Nephron progenitor cell (in vitro differentiated cells): Measurements from ENCODE around the gene LEMD2.
A peak's percentile ranks its signal among the peaks of the same experiment; 100 is the strongest.

ENCODE experiments used
- DNase-seq: peaks from one replicate; pipeline ENCODE4 v3.0.0; 2021
- H3K27ac Mint-ChIP-seq: 2 replicates; pipeline ENCODE4 v1.8.0; 2021; ENCODE audit warnings: mild to moderate bottlenecking, moderate library complexity, mixed read lengths
- H3K27me3 Mint-ChIP-seq: 2 replicates; pipeline ENCODE4 v1.8.0; 2021; ENCODE audit warnings: mild to moderate bottlenecking, low read depth, mixed read lengths; ENCODE audit not compliant: poor library complexity
- H3K36me3 Mint-ChIP-seq: 2 replicates; pipeline ENCODE4 v1.8.0; 2021; ENCODE audit warnings: low read depth, mixed read lengths
- H3K4me1 Mint-ChIP-seq: 2 replicates; pipeline ENCODE4 v1.8.0; 2021; ENCODE audit warnings: mixed read lengths
- H3K4me3 Mint-ChIP-seq: 2 replicates; pipeline ENCODE4 v1.8.0; 2021; ENCODE audit warnings: mild to moderate bottlenecking, moderate library complexity, mixed read lengths
- H3K9me3 Mint-ChIP-seq: 2 replicates; pipeline ENCODE4 v1.8.0; 2021; ENCODE audit warnings: mild to moderate bottlenecking, moderate library complexity, mixed read lengths
- TF ChIP-seq, protein P1 (sequence below): fragments of 200-600 bp; sonication (generic); IDR thresholded peaks from 2 replicates; pipeline ENCODE4 v1.5.0; 2021; ENCODE audit warnings: antibody characterized with exemption

Gene LEMD2

GRCh38 chr6:33824461-33825154, 35.7 kb upstream of the LEMD2 start:
- Mint-ChIP-seq H3K27ac (peak overlapping the region; percentile 62), H3K4me3 (no peak overlapping the region), H3K27me3 (peaks cover 18% of the 10 kb centered on the region), H3K4me1 (peaks cover 42% of the 10 kb centered on the region), H3K9me3 (no peaks in the 10 kb centered on the region), H3K36me3 (no peaks in the 10 kb centered on the region)
- no peak for DNase-seq
- TF ChIP-seq, protein P1, sequence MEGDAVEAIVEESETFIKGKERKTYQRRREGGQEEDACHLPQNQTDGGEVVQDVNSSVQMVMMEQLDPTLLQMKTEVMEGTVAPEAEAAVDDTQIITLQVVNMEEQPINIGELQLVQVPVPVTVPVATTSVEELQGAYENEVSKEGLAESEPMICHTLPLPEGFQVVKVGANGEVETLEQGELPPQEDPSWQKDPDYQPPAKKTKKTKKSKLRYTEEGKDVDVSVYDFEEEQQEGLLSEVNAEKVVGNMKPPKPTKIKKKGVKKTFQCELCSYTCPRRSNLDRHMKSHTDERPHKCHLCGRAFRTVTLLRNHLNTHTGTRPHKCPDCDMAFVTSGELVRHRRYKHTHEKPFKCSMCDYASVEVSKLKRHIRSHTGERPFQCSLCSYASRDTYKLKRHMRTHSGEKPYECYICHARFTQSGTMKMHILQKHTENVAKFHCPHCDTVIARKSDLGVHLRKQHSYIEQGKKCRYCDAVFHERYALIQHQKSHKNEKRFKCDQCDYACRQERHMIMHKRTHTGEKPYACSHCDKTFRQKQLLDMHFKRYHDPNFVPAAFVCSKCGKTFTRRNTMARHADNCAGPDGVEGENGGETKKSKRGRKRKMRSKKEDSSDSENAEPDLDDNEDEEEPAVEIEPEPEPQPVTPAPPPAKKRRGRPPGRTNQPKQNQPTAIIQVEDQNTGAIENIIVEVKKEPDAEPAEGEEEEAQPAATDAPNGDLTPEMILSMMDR, result no peak

GRCh38 chr6:33823806-33824205, 34.9 kb upstream of the LEMD2 start:
- H3K4me1 Mint-ChIP-seq, result peaks cover 37% of the 10 kb centered on the region

GRCh38 chr6:33822575-33823395, 33.9 kb upstream of the LEMD2 start:
- no peaks in the 10 kb centered on the region for H3K36me3 Mint-ChIP-seq
- H3K9me3 Mint-ChIP-seq, result no peaks in the 10 kb centered on the region
- no peak overlapping the region for H3K4me3 Mint-ChIP-seq
- H3K27ac Mint-ChIP-seq, result no peak overlapping the region
- peak; percentile 43 for DNase-seq
- H3K4me1 Mint-ChIP-seq, result peaks cover 27% of the 10 kb centered on the region
- H3K27me3 Mint-ChIP-seq, result peaks cover 13% of the 10 kb centered on the region
- TF ChIP-seq, protein P1, result peak; percentile 42

More at GRCh38 chr6:33823806-33824205, 34.9 kb upstream of the LEMD2 start:
- Mint-ChIP-seq H3K36me3 (no peaks in the 10 kb centered on the region), H3K9me3 (no peaks in the 10 kb centered on the region), H3K27ac (no peak overlapping the region), H3K27me3 (peaks cover 17% of the 10 kb centered on the region), H3K4me3 (no peak overlapping the region)
- TF ChIP-seq, protein P1, result no peak
- DNase-seq, result no peak

GRCh38 chr6:33820784-33821520, 32.0 kb upstream of the LEMD2 start:
- no peaks in the 10 kb centered on the region for H3K36me3 Mint-ChIP-seq
- H3K27ac Mint-ChIP-seq, result no peak overlapping the region
- peaks cover 18% of the 10 kb centered on the region for H3K27me3 Mint-ChIP-seq
- peaks cover 23% of the 10 kb centered on the region for H3K4me1 Mint-ChIP-seq
- TF ChIP-seq, protein P1, result no peak
- no peak overlapping the region for H3K4me3 Mint-ChIP-seq
- no peaks in the 10 kb centered on the region for H3K9me3 Mint-ChIP-seq
- DNase-seq, result no peak

DNA sequence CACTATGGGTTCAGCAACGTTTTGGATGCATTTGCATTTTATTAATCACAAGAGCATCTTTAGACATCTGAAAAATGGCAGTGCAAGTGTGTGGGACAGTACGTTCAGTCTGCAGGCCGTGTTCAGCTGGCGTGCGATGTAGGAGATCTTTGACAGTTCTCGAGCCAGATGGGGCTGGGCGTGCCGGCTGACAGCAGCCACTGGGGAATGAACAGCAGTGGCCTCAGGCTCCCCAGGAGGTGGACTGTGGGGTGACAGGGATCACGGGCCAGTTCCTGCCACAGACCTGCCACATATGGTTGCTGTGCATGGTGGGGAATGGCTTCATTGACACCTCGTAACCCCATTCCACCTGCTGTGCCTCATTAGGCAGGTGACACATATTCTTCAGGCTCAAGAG, 31.3 kb upstream of the LEMD2 start:
- DNase-seq, result no peak
- Mint-ChIP-seq H3K9me3 (no peaks in the 10 kb centered on the region), H3K27ac (no peak overlapping the region), H3K36me3 (no peaks in the 10 kb centered on the region), H3K4me1 (peaks cover 30% of the 10 kb centered on the region), H3K4me3 (no peak overlapping the region), H3K27me3 (peaks cover 23% of the 10 kb centered on the region)
- TF ChIP-seq, protein P1, result no peak
